Adipose tissue (tissue), 3 donors: ENCODE data around the gene SERINC4. TPM values are rescaled to one million over a fixed set of nuclear protein-coding genes. Genes with fewer than 3 reads are reported as not detected.
"Not testable (repeated sequence)": the region's sequence is repeated elsewhere in the genome, so short reads cannot be mapped to it uniquely, and the experiment has no call there.

Experiments used
- H3K27ac ChIP-seq: one replicate; pipeline ENCODE4 v1.5.1; 2013; ENCODE audit warnings: low read depth, low read length
- WGBS, 3 donors: extraction: QIAGEN DNeasy Blood & Tissue Kit; methylation state at CpG; one replicate each; pipeline ENCODE4 v1.1.7; 2013; 5-methylcytosine and 5-hydroxymethylcytosine counted together
- polyA plus RNA-seq, 3 donors: library from polyadenylated mRNA; stranded (reverse); fragments of 200-250 nt; gene quantifications; one replicate each; pipeline ENCODE4 v1.2.3, GENCODE V29; 2013
- donor health status: healthy with polysubstance abuse.
- donor health status: Bipolar disorder and iron deficiency.
- donor health status: healthy.

SERINC4 gene
- polyA plus RNA-seq: under 1 TPM; 0.44 to 0.79 (median 0.46) TPM

DNA sequence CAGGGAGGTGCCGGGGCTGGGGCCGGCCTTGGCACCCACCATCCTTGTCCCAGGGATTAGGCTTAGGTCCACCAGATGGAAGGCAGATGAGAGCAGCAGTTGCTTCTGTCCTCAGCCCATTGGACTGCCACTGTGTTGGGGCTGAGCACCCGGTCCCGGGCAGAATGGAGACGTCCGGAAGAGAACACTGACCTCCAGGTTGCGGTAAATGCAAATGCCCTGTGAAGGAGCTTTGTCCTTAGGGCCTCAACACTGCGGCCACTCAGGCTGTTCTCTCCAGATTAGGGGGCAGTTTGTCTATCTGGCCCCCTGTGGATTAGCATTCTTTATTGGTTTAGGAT is at the start of gene SERINC4:
Gene SERINC4 (minus strand): TSS at position 276 of the 341 bp plus-strand sequence. CDS start 234 bp downstream, at position 42.
- 91 to 96% (median 95%) methylated on average over 8 of the region's 8 CpGs for WGBS, 3 donors

GRCh38 chr15:43845421-43845820 is 45.4 kb upstream of the SERINC4 start:
- no peak overlapping the region for H3K27ac ChIP-seq

More for the DNA sequence above, at the start of gene SERINC4:
- H3K27ac ChIP-seq: peak within 1 kb of the TSS; percentile 76

DNA sequence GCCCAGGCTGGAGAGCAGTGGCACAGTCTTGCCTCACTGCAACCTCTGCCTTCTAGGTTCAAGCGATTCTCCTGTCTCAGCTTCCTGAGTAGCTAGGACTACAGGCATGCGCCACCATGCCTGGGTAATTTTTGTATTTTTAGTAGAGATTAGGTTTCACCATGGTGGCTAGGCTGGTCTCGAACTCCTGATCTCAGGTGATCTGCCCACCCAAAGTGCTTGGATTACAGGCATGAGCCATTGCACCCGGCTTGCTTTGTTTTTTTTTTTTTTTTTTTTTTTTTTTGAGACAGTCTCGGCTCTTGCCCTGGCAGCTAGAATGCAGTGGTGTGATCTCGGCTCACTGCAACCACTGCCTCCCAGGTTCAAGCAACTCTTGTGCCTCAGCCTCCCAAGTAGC is 32.5 kb upstream of the SERINC4 start:
- H3K27ac ChIP-seq: not testable (repeated sequence)
- 90 to 98% (median 97%) methylated on average over 6 of the region's 6 CpGs for WGBS, 3 donors

- not testable (repeated sequence) for H3K27ac ChIP-seq
- 93 to 95% (median 94%) methylated on average over 14 of the region's 14 CpGs for WGBS, 3 donors
Observed at GRCh38 chr15:43831519-43832052, 31.6 kb upstream of the SERINC4 start.

DNA sequence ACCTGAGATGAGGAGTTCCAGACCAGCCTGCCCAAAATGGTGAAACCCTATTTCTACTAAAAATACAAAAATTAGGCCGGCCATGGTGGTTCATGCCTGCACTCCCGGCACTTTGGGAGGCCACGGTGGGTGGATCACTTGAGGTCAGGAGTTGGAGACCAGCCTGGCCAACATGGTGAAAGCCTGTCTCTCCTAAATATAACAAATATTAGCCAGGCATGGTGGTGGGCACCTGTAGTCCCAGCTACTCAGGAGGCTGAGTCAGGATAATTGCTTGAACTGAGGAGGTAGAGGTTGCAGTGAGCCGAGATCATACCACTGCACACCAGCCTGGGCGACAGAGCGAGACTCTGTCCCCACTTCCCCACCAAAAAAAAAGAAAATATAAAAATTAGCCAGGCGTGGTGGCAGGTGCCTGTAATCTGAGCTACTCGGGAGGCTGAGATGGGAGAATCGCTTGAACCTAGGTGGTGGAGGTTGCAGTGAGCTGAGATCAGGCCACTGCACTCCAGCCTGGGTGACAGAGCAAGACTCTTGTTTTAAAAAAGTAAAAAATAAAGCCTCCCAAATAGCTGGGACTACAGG is 30.8 kb upstream of the SERINC4 start:
- H3K27ac ChIP-seq: not testable (repeated sequence)
- 95 to 97% (median 96%) methylated on average over 9 of the region's 9 CpGs for WGBS, 3 donors

DNA sequence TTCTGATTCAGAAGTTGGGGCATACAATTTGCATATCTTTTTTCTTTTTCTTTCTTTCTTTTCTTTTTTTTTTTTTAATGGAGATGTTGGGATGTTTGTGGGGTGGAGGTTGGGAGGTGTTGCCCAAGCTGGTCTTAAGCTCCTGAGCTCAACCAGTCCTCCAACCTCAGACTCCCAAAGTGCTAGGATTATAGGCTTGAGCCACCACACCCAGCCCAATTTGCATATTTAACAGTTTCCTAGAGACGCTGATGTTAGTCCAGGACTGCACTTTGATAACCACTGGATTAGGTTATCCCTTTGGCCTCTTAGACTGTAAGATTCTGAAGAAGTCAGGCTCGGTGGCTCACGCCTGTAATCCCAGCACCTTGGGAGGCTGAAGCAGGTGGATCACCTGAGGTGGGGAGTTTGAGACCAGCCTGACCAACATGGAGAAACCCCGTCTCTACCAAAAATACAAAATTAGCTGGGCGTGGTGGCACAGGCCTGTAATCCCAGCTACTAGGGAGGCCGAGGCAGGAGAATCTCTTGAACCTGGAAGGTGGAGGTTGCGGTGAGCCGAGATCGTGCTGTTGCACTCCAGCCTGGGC is 30.0 kb upstream of the SERINC4 start:
- H3K27ac ChIP-seq: not testable (repeated sequence)
- WGBS, 3 donors: 95 to 97% (median 96%) methylated on average over 9 of the region's 9 CpGs

- 58 to 78% (median 65%) methylated on average over 6 of the region's 6 CpGs for WGBS, 3 donors
- H3K27ac ChIP-seq: no peak overlapping the region
Observed at GRCh38 chr15:43828061-43828657, 28.1 kb upstream of the SERINC4 start.

DNA sequence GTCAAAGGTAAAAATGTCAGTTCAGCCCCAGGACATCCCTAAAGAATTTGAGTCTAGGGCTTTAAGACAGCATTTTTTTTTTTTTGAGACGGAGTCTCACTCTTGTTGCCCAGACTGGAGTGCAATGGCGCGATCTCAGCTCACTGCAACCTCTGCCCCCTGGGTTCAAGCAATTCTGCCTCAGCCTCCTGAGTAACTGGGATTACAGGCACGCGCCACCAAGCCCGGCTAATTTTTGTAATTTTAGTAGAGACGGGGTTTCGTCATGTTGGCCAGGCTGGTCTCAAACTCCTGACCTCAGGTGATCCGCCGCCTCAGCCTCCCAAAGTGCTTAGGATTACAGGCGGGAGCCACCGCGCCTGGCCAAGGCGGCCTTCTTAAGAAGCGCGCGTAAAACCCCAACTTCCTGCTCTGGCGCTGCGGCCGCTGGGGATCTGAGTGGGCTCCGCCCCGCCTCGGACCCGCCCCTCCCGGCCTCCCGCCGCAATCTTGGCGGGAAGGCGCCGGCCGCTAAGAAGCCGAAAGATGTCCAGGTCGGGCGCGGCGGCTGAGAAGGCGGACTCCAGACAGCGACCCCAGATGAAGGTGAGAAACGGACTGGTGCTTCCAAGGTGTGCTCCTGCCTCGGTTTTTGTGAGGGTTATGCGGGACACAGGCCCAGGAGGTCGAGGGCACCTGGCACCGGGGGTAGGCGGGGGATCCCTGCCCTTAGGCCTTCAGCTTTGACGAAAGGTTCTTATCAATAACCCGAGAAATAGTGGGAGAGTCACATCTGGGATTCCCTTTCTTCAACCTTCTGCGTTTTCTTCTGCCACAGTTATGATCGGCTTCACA is 26.7 kb upstream of the SERINC4 start, which contains the start of gene WDR76:
Gene WDR76 (plus strand): TSS at position 495 of the 834 bp plus-strand sequence. CDS start 31 bp downstream, at position 526.
- 3 to 4% (median 4%) methylated on average over 45 to 48 of the region's 48 CpGs for WGBS, 3 donors
- H3K27ac ChIP-seq: no peak within 1 kb of the TSS

GRCh38 chr15:43826029-43826507 is 26.0 kb upstream of the SERINC4 start:
- 93 to 97% (median 96%) methylated on average over 11 of the region's 11 CpGs for WGBS, 3 donors

GRCh38 chr15:43825305-43825704 is 25.3 kb upstream of the SERINC4 start:
- WGBS, 3 donors: 92 to 95% (median 95%) methylated on average over 11 of the region's 11 CpGs
- H3K27ac ChIP-seq: not testable (repeated sequence)

More at GRCh38 chr15:43826029-43826507, 26.0 kb upstream of the SERINC4 start:
- no peak overlapping the region for H3K27ac ChIP-seq

DNA sequence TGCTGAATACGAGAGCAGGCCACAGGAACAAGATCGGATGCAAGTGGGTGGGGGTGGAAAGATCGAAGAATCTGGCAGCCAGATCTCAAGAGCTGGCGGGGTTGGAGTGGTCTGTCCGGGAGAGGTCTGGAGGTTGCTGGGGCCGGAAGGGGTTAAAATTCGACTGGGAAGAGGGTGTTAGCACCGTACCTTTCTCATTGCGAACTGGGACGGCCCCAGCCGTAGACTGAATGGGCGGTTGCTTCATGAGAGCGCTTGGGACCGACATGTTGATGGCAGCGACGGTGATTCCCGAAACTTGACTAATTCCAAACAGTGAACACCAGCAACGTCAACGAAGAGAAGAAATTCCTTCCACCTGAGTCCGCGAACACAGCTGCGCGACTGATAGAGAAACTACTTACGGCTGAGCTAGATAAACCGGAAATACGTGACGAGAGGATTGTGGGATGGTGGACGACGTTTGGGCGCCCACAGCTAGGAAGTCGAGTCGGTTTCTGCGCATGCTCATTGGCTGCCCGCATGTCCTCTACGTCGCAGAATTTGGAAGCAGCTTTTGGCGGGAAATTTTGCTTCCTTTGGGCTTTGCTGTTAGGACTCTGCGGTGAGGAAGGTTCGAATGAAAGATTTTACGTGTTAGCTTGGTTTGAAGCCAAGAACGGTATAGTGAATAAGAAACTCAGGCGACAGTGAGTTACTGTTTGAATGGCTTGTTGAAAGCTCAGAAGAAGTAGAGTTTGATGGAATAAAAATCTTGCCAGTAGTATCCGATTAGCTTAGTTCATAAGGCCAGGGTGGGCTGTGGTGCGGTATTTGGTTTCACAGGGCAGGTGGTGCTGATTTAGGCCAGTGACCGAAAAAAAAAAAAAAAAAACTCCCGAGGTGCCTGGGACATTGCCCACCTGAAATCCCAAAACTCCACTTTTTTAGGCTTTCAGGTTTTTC is 24.6 kb upstream of the SERINC4 start, which contains the start of gene MFAP1:
Gene MFAP1 (minus strand): TSS at position 389 of the 945 bp plus-strand sequence. CDS start 121 bp downstream, at position 268.
- no peak within 1 kb of the TSS for H3K27ac ChIP-seq
- 8 to 9% (median 9%) methylated on average over 46 of the region's 46 CpGs for WGBS, 3 donors

GRCh38 chr15:43821505-43821904 is 21.5 kb upstream of the SERINC4 start:
- H3K27ac ChIP-seq: no peak overlapping the region
- 58 to 81% (median 77%) methylated on average over 3 of the region's 3 CpGs for WGBS, 3 donors

DNA sequence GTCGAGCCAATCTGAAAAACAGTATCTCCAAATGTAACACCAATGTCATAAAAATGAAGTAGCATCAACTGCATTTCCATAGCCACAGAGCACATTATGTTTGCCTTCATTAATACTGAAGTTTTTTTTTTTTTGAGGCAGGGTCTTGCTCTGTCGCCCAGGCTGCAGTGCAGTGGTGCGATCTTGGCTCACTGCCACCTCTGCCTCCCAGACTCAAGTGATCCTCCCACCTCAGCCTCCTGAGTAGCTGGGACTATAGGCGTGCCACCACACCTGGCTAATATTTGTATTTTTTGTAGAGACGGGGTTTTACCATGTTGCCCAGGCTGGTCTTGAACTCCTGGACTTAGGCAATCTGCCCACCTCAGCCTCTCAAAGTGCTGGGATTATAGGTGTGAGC is 15.0 kb upstream of the SERINC4 start:
- WGBS, 3 donors: 89 to 92% (median 91%) methylated on average over 5 of the region's 5 CpGs
- not testable (repeated sequence) for H3K27ac ChIP-seq

DNA sequence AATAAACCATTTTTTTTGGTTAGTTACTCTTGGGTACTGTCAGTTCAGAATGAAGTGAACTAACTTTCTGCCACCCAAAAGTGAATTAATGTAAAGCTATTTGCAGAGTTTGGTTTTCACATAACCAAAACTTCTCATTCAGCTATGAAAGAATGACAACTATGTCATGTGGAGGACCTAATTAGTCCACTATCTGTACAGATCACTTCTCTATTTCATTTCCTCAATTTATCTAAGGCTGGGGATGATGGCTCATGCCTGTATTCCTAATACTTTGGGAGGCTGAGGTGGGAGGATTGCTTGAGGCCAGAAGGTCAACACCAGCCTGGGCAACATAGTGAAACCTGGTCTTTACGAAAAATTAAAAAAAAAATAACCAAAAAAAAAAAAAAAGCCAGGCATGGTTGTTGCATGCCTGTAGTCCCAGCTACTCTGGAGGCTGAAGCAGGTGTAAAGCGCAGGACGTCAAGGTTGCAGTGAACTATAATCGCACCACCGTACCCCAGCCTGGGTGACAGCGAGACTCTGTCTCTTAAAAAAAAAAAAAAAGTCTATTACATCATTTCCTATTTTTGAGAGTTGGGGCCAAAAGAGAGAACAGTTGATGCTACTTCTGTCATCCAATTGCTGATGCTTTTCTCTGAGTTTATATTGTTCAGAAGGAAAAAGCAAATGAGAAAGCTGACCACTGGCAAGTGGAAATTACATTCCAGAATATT is 9.1 kb upstream of the SERINC4 start:
- no peak overlapping the region for H3K27ac ChIP-seq
- WGBS, 3 donors: 80 to 90% (median 83%) methylated on average over 6 of the region's 6 CpGs

DNA sequence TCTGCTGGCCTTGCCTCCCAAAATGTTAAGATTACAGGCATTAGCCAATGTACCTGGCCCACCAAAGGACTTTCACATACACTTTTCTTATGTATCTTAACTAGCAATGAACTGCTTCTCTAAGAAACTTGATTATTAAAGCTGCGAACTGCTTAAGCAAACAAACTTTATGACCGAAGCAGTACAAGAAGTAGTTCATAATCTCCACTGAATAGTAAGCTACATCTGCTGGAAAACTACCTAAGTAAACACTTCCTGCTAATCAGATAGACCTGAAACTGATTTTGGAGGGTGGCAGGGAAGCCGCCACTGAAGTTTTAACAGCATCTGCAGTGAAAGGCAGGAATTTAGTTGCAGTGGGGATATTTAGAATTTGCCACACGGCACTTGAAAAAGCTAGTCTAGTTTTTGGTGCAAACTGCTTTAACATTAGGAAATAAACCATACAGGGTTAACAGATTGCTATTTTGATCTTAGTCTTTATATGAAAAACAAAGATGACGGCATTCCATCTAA is 8.5 kb upstream of the SERINC4 start:
- WGBS, 3 donors: 91 to 95% (median 94%) methylated on average over 5 of the region's 5 CpGs
- no peak overlapping the region for H3K27ac ChIP-seq

GRCh38 chr15:43802676-43803075 is 2.7 kb upstream of the SERINC4 start:
- not testable (repeated sequence) for H3K27ac ChIP-seq
- 95 to 99% (median 98%) methylated on average over 7 of the region's 7 CpGs for WGBS, 3 donors
